DMS 273 (cell line): ENCODE results near the gene TERT.
A peak's percentile ranks its signal among the peaks of the same experiment; 100 is the strongest.

Experiments
- DNase-seq: peaks from one replicate; lab custom pipeline; 2025; ENCODE audit not compliant: unreplicated experiment; lab: John Stamatoyannopoulos, UW

TERT gene

GRCh38 chr5:1319436-1320256, 24.8 kb upstream of the TERT start:
- DNase-seq: no peak

- DNase-seq: no peak
These were observed 23.9 kb upstream of the TERT start for GRCh38 chr5:1318659-1319251.

GRCh38 chr5:1317921-1318565, 23.2 kb upstream of the TERT start:
- DNase-seq: no peak

DNA sequence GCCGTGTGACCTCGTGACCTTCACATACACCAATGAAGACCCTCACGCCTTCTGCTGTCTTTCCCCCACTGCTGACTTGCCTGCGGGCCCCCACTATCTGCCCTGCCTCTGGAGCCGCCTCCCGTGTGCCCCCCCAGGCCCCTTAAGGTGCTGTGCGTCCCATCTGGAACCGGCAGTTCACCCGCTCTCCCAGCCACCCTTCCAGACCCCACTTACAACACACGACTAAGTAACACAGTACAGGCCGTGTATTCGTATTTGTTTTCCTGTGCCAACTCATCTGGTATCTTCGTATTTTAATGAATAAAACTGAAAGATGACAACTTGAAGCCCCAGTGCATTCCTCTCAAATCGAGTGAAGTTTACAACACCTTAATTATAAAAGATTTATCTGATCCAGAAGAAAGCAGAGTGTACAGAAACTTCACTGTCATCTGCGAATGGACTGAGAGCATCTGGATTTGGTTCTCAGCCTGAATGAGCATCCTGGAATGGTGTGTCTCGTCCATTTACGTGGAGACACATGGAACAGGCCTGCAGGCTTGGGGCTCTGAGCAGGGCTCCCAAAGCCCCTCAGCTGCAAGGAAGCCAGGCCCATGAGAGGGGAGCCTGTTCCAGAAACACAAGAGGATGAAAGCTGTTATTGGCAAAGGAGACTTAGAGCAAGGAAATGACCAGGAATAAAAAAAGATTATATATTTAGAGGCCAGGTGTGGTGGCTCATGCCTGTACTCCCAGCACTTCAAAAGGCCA, 21.9 kb upstream of the TERT start:
- DNase-seq: peak; percentile 32

GRCh38 chr5:1315709-1316587, 21.1 kb upstream of the TERT start:
- DNase-seq: peak; percentile 62

DNA sequence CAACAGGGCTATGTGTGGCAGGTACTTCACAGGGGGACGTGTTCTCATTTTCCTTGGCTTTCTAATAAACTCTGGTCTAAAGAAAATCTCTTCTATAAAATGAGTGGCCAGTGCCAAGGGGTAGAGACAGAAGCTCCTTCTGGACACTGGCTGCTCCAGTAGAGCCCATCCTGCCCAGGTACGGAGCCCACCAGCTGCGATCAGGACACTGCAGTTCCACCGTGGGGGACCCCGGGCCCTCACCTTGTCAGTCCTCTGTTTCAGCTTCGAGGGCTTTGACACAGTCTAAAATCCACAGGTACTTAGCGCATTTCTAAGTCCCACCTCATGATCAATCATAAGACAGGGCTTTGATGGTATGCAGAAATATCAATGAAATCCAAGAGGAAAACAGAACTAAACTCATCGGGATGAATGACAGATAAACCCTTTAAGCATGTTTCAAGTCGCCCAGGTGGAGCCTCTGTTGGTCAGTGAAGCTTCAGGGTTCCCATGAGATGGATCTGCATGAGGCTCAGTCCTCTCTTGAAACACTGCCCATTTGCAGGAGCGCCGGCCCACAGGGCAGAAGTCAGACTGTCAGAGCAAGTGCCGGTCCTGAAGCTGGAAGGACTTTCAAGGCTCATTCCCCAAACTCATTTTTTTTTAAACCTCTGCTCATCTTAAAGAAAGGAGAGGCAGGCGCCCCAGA, 20.3 kb upstream of the TERT start:
- DNase-seq: no peak

DNA sequence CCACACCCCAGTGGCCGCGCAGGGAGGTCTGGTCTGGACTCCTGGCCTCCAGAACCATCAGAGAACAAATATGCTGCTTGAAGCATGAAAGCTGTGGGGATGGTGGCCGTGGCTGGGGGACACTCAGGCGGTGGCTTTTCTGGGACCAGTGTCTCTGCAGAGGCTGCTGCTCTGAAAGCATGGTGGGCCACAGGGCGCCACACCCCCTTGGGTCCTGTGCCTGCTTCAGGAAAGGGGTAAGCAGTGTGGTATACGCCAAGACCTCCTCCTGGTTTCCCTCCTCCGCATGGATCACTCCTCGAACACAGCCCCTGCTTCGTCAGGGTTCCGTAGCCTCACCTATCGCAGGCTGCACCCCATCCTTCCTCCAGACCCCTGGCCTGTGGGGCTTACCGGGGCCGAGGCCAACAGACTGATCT, 19.7 kb upstream of the TERT start:
- no peak for DNase-seq

GRCh38 chr5:1312993-1313833, 18.3 kb upstream of the TERT start:
- no peak for DNase-seq

DNA sequence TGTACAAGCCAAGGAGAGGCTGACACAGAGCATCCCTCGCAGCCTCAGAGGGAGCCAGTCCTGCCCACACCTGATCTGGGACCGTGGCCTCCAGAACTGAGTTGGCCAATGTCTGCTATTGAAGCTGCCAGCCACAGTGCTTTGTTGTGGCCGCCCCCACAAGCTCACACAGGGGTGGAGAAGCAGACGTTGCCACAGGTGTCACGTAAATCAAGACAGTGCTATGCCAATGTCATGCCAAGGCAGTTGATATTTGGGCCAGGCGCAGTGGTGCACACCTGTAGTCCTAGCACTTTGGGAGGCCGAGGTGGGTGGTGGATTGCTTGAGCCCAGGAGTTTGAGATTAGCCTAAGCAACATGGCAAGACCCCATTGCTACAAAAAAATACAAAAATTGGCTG, 17.3 kb upstream of the TERT start:
- DNase-seq: no peak

GRCh38 chr5:1311439-1312055, 16.7 kb upstream of the TERT start:
- no peak for DNase-seq

DNA sequence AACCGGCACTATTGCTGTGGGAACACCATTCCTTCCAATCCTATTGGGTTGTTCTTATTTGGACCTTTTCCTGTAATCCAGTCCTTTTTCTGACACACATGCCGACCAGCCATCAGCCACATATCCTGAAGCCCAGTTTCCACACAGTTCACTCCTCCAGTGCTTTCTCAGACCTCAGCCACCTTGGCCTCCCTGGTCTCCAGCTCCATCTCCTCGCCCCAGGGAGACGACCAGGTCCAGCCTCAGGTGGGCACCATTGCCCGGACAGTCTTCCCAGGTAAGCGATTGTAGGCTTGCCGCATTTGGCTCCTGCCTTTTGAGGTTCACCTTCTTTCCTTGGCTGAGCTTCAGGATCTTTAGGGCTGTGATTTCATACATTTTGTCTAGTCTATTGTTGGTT, 15.2 kb upstream of the TERT start:
- no peak for DNase-seq

DNA sequence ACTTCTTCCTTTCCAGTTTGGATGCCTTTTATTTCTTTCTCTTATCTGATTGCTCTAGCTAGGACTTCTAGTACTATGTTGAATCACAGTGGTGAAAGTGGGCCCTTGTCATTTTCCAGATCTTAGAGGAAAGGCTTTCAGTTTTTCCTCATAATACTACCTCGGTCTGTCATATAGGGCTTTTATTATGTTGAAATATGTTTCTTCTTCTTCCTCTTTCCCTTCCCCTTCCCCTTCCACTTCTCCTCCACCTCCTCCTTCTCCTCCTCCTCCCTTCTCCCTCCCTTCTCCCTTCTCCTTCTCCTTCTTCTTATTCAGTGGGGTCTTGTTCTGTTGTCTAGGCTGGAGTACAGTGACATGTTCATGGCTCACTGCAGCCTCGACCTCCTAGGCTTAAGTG, 9.2 kb upstream of the TERT start:
- no peak for DNase-seq

DNA sequence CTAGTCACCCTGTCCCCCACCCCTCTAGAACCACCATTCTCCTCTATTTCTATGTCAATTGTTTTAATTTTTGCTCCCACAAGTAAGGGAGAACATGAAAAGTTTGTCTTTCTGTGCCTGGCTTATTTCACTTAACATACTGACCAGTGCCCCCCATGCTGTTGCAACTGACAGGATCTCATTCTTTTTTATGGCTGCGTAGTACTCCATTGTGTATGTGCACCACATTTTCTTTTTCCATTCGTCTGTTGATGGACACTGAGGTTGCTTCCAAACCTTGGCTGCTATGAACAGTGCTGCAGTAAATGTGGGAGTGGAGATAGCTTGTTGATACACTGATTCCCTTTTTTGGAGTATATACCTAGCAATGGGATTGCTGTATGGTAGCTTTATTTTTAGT, 7.4 kb upstream of the TERT start:
- no peak for DNase-seq

DNA sequence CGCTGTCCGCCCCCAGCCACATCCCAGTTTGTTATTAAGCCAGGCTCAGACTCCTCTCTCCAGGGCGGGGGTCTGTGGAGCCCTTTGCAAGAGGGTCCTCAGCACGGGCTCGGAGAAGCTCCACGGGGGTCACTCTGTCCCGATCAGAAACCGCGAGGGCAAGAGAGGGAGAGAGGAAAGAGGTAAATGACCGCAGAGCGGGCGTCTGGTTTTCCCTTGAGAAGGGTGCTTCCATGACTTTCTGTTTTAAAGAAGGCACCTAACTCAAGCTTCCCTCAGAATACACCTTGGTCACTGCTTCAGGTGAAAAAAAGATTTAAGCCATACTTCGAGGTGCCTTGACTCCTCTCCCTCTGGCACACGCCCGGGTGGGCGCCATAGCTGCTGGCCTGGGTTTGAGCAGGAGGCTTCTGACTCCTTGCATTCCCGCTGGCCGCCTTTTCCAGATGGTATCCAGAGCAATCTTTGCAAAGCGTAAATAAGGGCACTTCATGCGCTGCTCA, 5.8 kb upstream of the TERT start:
- no peak for DNase-seq

DNA sequence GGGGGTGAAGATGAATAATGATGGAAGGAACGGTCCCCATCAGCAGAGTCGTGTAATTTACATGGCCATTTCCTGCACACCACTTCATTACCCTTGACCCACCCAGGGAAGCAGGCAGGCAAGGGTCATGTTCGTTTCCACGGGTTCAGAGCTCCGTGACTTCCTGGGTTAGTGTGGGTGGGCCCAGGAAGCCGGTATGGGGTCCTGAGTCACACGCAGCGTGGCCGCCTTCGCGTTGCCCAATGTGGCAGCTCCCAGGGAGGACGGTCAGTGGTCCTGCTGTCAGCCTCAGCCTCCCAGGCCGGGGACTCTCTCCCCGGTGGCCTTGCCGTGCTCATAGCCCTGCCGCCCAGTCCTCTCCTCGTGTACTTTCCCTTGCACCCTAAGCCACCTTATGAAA, 5.1 kb upstream of the TERT start:
- DNase-seq: no peak

DNA sequence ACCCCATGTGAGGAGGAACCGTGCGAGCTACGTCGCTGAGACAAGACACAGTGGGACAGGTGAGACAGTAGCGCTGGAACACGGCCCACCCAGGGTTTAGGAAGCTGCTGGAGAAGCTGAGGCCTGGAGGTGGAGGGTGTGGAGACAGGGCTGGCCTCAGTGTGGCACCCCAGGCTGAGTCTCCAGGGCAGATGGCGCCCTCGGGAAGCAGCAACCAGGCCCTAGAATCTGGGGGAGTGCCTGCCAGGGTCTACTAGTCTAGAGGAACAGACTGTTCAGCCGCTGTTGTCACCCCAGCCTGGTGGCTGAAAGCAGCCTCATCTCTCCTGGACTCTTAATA, 4.6 kb upstream of the TERT start:
- peak; percentile 25 for DNase-seq

DNA sequence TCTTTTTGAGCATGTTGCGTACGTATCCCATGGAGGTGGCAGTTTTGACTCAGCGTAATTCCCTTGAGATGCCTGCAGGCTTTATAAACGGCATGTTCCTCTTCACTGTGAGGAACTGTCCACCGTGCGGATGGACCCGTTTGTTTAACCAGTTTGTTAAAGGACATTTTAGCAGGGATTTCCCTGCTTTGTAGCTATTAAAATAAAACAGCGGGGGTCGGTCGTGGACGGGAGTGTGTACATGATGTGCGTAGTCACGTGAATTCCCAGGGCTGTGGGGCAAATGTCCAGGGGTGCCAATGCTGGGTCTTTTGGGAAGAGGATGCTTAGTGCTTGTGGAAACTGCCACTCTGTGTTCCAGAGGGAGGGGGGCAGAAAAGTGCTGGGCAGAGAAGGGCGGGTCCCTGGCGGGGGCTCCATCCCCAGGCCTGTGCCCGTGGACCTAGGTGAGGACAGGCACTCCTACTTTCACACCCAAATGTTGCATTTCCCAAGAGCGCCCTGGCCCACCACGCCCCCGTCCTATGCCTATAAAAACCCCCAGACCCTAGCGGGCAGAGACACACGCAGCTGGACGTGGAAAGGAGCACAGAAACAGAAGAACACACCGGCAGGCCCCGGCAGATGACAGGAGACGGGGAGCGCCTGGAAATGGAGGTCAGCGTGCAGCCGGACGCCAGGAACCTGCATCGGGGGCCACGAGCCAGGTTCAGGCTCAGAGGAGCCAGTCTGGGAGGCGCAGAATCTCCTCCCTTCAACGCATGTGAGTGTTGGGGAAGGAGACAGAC, 4.0 kb upstream of the TERT start:
- no peak for DNase-seq

GRCh38 chr5:1298067-1298551, 3.2 kb upstream of the TERT start:
- DNase-seq: no peak
